HG03342 (cell line): ENCODE measurements around the gene SEC14L5.
A peak's percentile ranks its signal among the peaks of the same experiment; 100 is the strongest.
"Not testable (repeated sequence)": the region's sequence is repeated elsewhere in the genome, so short reads cannot be mapped to it uniquely, and the experiment has no call there.

Experiments
- ATAC-seq: cut with Tn5 transposase; IDR thresholded peaks from one replicate; pipeline ENCODE4 v1.9.1; 2021; ENCODE audit warnings: mild to moderate bottlenecking, moderate library complexity; ENCODE audit not compliant: unreplicated experiment

The SEC14L5 gene

GRCh38 chr16:5033256-5034166, 75.4 kb downstream of the SEC14L5 start, which contains the start of gene NAGPA:
NAGPA (minus strand) TSS chr16:5033935; CDS start chr16:5033914, 21 bp downstream.
- peak; percentile 88 for ATAC-seq

DNA sequence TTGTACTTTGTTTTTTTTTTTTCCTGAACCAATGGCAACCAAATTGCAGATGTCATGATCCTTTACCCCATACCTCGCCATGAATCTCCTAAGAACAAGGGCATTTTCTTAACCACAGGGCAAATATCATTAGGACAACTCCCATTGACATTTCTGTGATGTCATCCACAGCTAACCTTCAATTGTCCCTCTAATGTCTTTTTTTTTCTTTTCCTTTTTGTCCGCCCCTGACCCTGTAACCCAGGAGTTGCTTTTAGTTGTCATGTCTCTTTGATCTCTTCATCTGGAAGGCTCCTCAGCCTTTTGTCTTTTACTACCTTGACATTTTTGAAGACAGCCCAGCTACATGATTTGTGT, 76.0 kb downstream of the SEC14L5 start:
- ATAC-seq: no peak

DNA sequence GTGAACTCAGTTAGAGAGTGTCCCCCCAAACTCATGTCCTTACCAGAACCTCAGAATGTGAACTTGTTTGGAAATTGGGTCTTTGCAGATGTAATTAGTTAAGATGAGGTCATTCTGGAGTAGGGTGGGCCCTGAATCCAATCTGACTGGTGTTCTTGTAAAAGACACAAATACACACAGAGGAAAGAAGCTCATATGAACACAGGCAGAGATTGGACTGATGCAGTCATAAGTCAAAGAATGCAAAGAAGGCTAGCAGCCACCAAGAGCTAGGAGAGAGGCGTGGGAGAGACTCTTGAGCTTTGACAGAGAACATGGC, 77.7 kb downstream of the SEC14L5 start:
- no peak for ATAC-seq

DNA sequence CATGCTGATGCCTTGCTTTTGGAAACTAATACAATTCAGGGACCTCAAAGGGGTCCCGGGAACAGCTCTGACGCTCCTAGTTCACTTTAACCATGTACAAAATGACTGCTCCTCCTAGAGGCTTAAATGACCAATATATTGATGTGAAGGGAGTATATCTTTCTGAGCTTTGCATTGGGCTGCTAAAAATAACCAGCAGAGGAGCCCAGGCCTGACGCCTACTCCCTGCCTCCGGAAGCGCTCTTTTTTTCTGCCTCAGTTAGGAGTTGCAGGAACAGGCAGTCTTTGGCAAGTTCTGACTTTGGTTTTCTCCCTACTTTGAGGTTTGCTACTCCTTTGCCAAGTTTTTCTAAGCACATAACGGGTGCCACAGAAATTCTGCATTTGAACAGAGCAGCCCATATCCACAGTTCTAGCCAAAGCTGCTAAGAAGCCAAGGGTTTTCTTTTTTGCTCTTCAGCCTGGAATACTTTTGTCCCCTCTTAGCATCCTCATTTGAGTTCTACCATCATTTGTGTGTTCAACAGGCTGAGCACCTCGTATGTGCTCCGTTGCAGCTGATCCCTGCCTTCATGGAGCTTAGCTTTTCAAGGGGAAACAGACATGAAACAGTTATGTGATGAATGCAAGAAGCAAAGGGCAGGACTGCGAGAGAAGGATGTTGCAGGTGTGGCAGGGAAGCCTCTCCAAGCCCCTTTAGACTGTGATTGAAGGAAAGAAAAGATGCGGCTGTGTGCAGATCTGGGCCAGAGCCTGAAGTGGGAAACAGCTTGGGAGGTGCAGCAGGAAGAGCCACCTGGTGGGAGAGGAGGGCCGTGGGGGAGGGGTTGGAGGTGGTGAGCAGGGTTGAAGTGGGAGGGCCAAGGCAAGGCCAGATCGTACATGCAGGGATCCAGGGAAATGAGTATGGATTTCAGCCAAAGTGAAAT, 78.4 kb downstream of the SEC14L5 start:
- ATAC-seq: no peak

DNA sequence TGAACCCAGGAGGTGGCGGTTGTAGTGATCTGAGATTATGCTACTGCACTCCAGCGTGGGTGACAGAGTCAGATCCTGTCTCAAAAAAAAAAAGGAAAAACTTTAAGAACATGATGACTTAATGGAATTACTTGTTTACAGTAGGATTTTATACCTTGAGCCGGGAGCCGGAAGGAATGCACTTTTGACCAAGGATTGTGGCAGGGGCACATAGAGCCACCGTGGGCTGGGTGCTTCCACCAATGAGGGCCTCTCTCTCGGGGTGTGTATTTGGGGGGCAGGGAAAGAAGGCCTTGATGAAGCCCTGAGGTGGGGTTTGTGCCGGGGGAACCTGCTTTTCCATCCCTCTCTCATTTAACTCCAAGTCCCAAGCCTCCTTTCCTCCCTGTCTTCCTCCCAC, 82.3 kb downstream of the SEC14L5 start:
- ATAC-seq: no peak

DNA sequence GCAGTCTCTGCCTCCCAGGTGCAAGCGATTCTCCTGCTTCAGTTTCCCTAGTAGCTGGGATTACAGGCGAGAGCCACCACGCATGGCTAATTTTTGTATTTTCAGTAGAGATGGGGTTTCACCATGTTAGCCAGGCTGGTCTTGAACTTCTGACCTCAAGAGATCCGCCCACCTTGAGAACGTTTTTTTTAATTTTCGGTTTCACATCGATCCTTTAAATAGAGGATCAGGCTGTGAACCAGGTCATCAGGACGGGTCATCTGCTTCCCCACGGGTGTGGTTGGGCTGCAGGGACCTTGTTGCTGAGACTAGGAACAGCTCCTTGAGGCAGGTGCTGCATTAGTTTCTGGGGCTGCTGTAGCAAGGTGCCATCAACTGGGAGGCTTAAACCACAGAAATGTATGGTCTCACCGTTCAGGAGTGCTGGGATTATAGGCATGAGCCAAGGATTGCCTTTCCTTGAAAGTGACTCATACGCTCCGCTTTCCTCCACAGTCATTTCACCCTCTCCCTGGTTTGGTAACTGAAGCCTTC, 83.5 kb downstream of the SEC14L5 start:
- ATAC-seq: peak; percentile 71

GRCh38 chr16:5042574-5043171, 84.5 kb downstream of the SEC14L5 start:
- ATAC-seq: no peak

DNA sequence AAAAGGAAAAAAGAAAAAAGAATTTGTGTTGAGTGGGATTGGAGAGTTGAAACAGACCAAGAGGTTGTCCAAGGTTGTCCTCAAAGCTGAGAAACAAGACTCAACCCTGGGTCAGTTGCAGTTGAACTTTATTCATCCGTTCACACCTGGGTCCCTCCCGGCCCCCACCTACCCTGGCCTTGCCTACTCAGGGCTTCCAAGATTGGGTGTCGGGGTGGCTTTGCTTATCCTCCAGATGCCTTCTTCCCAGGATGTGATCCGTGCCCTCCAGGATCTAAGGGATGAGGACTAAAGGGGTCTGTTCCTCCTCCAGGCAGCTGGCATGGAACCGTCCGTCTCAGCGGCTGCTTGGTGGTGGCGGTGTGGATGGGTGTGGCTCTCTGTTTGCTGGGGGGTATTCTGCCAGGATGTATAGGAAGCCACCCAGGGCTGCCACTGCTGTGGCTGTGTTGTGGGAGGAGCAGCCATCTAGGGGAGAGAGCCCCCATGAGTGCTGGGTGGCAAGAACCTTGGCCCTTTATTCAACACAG, 85.9 kb downstream of the SEC14L5 start:
- ATAC-seq: no peak

DNA sequence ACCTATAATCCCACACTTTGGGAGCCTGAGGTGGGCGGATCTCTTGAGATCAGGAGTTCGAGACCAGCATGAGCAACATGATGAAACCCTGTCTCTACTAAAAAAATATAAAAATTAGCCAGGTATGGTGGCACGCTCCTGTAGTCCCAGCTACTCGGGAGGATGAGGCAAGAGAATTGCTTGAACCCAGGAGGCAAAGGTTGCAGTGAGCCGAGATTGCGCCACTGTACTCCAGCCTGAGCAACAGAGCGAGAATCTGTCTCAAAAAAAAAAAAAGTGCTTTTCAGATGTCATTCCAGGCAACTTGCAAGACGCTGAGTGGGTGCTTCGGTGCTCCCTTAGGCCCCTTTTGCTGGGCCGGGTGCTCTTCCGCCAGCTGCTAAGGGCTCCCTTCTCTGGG, 86.5 kb downstream of the SEC14L5 start:
- not testable (repeated sequence) for ATAC-seq

GRCh38 chr16:5045499-5046115, 87.5 kb downstream of the SEC14L5 start:
- ATAC-seq: no peak

- ATAC-seq: no peak
Measured at GRCh38 chr16:5046914-5047313, 88.8 kb downstream of the SEC14L5 start.

- ATAC-seq: no peak
Measured at GRCh38 chr16:5054876-5055865, 97.0 kb downstream of the SEC14L5 start.

DNA sequence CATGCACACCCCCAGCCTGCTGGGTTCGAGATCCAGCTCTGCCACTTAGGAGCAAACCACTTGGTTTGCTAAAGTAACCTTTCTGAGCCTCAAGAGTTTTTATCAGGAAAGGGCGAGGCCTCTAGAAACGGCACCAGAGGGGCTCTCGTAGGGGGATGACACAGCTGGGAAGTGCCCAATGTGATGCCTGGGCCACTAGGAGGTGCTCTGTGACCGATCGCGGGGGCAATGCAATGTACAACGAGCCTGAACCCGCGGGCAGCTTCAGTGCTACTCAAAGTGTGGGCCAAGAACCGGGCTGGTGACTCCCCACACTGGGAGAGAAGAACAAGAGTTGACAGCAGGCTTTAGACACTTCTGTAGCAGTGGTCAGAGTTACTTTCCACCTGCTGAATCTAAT, 98.2 kb downstream of the SEC14L5 start:
- ATAC-seq: no peak

DNA sequence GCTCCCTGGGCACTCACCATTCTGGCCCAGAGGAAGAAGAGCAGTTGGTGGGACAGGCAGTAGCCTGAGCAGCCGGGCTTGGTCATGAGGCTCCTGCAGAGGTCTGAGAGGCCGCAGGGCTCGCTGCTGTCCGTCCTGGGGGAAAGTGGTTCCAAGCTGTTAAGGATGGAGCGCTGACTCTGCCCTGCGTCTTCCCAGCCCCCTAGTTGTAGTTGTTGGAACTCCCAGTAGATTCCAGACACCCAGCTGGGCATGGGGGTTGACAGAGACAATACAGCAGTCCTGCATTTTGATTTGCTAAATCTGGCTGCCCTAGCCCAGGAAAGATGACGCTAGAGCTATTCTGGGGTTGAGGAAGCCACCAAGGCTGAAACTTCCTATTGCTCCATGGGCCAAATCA, 100.3 kb downstream of the SEC14L5 start:
- no peak for ATAC-seq

DNA sequence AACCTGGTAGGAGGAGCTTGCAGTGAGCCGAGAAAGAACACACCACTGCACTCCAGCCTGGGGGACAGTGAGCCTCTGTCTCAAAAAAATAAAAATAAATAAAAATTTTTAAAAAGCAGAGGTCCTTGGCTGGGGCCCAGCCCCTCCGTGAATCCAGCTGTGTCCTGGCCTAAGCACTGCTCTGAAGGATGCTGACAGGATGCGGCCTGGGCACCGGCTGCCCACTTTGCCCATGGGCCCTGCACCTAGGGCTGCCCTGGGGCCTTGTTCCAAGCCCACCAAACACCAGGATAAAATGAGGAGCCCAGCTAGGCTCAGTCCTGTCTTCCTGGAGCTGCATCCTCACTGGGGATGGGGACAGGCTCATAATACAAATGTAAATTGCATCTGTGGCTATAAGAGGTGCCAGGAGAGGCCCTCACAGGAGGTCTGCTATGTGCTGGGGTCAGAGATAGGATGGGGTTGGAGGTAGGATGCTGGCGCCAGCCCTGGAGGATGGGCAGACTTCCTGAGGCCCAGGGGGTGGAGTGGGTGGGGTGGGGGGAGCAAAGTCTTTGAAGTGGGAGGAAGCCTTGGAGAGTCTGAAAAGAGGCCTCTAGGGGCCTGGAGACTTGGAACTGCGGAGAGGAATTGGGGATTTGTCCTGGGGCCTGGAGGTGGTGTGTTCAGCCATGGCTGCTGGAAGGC, 101.4 kb downstream of the SEC14L5 start:
- no peak for ATAC-seq

DNA sequence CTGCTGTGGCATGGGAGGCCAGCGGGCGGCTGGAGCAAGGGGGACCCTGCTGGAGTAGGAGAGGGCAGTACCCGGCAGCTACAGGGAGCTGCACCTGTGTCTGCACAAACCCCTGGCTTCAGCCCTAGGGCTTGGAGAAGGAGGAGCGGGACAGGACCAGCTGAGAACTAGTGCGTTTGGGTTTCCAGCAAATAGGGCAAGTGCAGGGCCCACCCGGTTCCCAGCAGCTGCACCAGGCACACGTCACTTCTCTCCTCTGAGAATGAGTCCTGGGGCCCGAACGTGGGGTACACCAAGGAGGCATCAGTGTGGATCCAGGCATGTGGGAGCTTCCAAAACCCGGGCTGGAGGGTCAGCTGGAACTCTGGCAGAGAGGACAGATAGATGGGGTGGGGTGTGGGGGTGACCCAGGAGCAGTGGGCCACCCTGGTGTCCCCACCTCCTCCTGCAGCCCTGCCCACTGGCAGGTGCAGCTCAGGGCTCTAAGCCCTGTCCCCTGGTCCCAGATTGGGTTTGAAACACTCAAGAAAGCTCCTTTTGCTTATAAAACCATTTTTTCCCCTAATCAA, 102.0 kb downstream of the SEC14L5 start:
- ATAC-seq: no peak

- no peak for ATAC-seq
Measured at GRCh38 chr16:5062051-5062450, 103.9 kb downstream of the SEC14L5 start.
